ENCODE measurements around the gene DIS3L2. TPM values are rescaled to one million over a fixed set of nuclear protein-coding genes. Genes with fewer than 3 reads are reported as not detected.

DIS3L2 gene
- total and polyA plus RNA-seq, 3 experiments from 2014 or later = 16.4 to 29.5 (median 28.6) TPM

- no peak overlapping the region for H3K27ac ChIP-seq (ENCODE audit: low read depth, low read length)
- Mint-ChIP-seq H3K9me3 (no peaks in the 10 kb centered on the region), H3K27ac (no peak overlapping the region), H3K4me3 (no peak overlapping the region), H3K27me3 (peaks cover 11 to 18% of the 10 kb centered on the region in 2 donors), H3K4me1 (peaks cover 0 to under 1% (median 0%) of the 10 kb centered on the region in 3 donors), H3K36me3 (no peaks in the 10 kb centered on the region)
- CTCF ChIA-PET = no interaction called here
- peaks cover 8% of the 10 kb centered on the region for H3K27me3 ChIP-seq (ENCODE audit: insufficient read depth, low read length, poor library complexity, severe bottlenecking)
- POLR2A ChIA-PET = no interaction called here
- H3K36me3 ChIP-seq (ENCODE audit: insufficient read depth, low read length) = no peaks in the 10 kb centered on the region
- H3K9me3 ChIP-seq (ENCODE audit: low read length) = no peaks in the 10 kb centered on the region
- H3K4me3 ChIP-seq (ENCODE audit: low read length) = no peak overlapping the region
- DNase-seq = no peak
- H3K4me1 ChIP-seq (ENCODE audit: insufficient read depth, low read length) = no peaks in the 10 kb centered on the region
Observed at GRCh38 chr2:231932711-231932970, 28.9 kb upstream of the DIS3L2 start.

GRCh38 chr2:231932985-231933915, 28.3 kb upstream of the DIS3L2 start:
- DNase-seq = no peak
- Histone ChIP-seq H3K27ac (ENCODE audit: low read depth, low read length) (no peak overlapping the region), H3K36me3 (ENCODE audit: insufficient read depth, low read length) (no peaks in the 10 kb centered on the region), H3K9me3 (ENCODE audit: low read length) (no peaks in the 10 kb centered on the region), H3K4me3 (ENCODE audit: low read length) (no peak overlapping the region), H3K4me1 (ENCODE audit: insufficient read depth, low read length) (no peaks in the 10 kb centered on the region), H3K27me3 (ENCODE audit: insufficient read depth, low read length, poor library complexity, severe bottlenecking) (peaks cover 2% of the 10 kb centered on the region)
- H3K27ac Mint-ChIP-seq = no peak overlapping the region
- H3K4me3 Mint-ChIP-seq = no peak overlapping the region
- peaks cover 9 to 12% of the 10 kb centered on the region in 2 donors for H3K27me3 Mint-ChIP-seq
- no peaks in the 10 kb centered on the region for H3K4me1 Mint-ChIP-seq
- no peaks in the 10 kb centered on the region for H3K36me3 Mint-ChIP-seq
- no peaks in the 10 kb centered on the region for H3K9me3 Mint-ChIP-seq
- ChIA-PET POLR2A (no interaction called here), CTCF (no interaction called here)

- Mint-ChIP-seq H3K9me3 (no peaks in the 10 kb centered on the region), H3K27me3 (peaks cover 3 to 13% of the 10 kb centered on the region in 2 donors), H3K4me1 (no peaks in the 10 kb centered on the region), H3K36me3 (no peaks in the 10 kb centered on the region), H3K4me3 (no peak overlapping the region), H3K27ac (no peak overlapping the region)
- H3K27me3 ChIP-seq (ENCODE audit: insufficient read depth, low read length, poor library complexity, severe bottlenecking) = no peaks in the 10 kb centered on the region
- CTCF ChIA-PET = no interaction called here
- POLR2A ChIA-PET = no interaction called here
- no peak for DNase-seq
- no peak overlapping the region for H3K4me3 ChIP-seq (ENCODE audit: low read length)
- H3K9me3 ChIP-seq (ENCODE audit: low read length) = no peaks in the 10 kb centered on the region
- H3K27ac ChIP-seq (ENCODE audit: low read depth, low read length) = no peak overlapping the region
- no peaks in the 10 kb centered on the region for H3K36me3 ChIP-seq (ENCODE audit: insufficient read depth, low read length)
- H3K4me1 ChIP-seq (ENCODE audit: insufficient read depth, low read length) = no peaks in the 10 kb centered on the region
Observed at GRCh38 chr2:231933916-231934401, 27.6 kb upstream of the DIS3L2 start.

GRCh38 chr2:231934441-231935206, 26.9 kb upstream of the DIS3L2 start:
- no peak overlapping the region for H3K4me3 Mint-ChIP-seq
- no peak for DNase-seq
- ChIA-PET POLR2A (no interaction called here), CTCF (no interaction called here)
- H3K4me1 ChIP-seq (ENCODE audit: insufficient read depth, low read length) = no peaks in the 10 kb centered on the region
- no peaks in the 10 kb centered on the region for H3K9me3 ChIP-seq (ENCODE audit: low read length)
- H3K9me3 Mint-ChIP-seq = no peaks in the 10 kb centered on the region
- no peak overlapping the region for H3K4me3 ChIP-seq (ENCODE audit: low read length)
- no peaks in the 10 kb centered on the region for H3K4me1 Mint-ChIP-seq
- H3K36me3 ChIP-seq (ENCODE audit: insufficient read depth, low read length) = no peaks in the 10 kb centered on the region
- H3K36me3 Mint-ChIP-seq = no peaks in the 10 kb centered on the region
- H3K27ac ChIP-seq (ENCODE audit: low read depth, low read length) = no peak overlapping the region
- H3K27ac Mint-ChIP-seq = no peak overlapping the region
- no peaks in the 10 kb centered on the region for H3K27me3 ChIP-seq (ENCODE audit: insufficient read depth, low read length, poor library complexity, severe bottlenecking)
- peaks cover 3 to 8% of the 10 kb centered on the region in 2 donors for H3K27me3 Mint-ChIP-seq

- Mint-ChIP-seq H3K9me3 (no peaks in the 10 kb centered on the region), H3K4me3 (no peak overlapping the region), H3K27ac (no peak overlapping the region), H3K36me3 (no peaks in the 10 kb centered on the region), H3K4me1 (no peaks in the 10 kb centered on the region), H3K27me3 (peaks cover 3 to 8% of the 10 kb centered on the region in 2 donors)
- POLR2A ChIA-PET = no interaction called here
- H3K27ac ChIP-seq (ENCODE audit: low read depth, low read length) = no peak overlapping the region
- no peak for DNase-seq
- H3K4me3 ChIP-seq (ENCODE audit: low read length) = no peak overlapping the region
- H3K9me3 ChIP-seq (ENCODE audit: low read length) = no peaks in the 10 kb centered on the region
- no peaks in the 10 kb centered on the region for H3K27me3 ChIP-seq (ENCODE audit: insufficient read depth, low read length, poor library complexity, severe bottlenecking)
- H3K36me3 ChIP-seq (ENCODE audit: insufficient read depth, low read length) = no peaks in the 10 kb centered on the region
- CTCF ChIA-PET = no interaction called here
- H3K4me1 ChIP-seq (ENCODE audit: insufficient read depth, low read length) = no peaks in the 10 kb centered on the region
Observed at GRCh38 chr2:231935207-231935524, 26.3 kb upstream of the DIS3L2 start.

GRCh38 chr2:231935815-231936214, 25.7 kb upstream of the DIS3L2 start:
- no peak overlapping the region for H3K27ac ChIP-seq (ENCODE audit: low read depth, low read length)
- no peak overlapping the region for H3K4me3 ChIP-seq (ENCODE audit: low read length)
- H3K36me3 ChIP-seq (ENCODE audit: insufficient read depth, low read length) = no peaks in the 10 kb centered on the region
- no peaks in the 10 kb centered on the region for H3K27me3 ChIP-seq (ENCODE audit: insufficient read depth, low read length, poor library complexity, severe bottlenecking)
- Mint-ChIP-seq H3K27ac (no peak overlapping the region), H3K4me3 (no peak overlapping the region), H3K4me1 (no peaks in the 10 kb centered on the region), H3K9me3 (no peaks in the 10 kb centered on the region), H3K36me3 (no peaks in the 10 kb centered on the region), H3K27me3 (peaks cover 3 to 12% of the 10 kb centered on the region in 2 donors)
- ChIA-PET CTCF (no interaction called here), POLR2A (no interaction called here)
- no peaks in the 10 kb centered on the region for H3K9me3 ChIP-seq (ENCODE audit: low read length)
- no peaks in the 10 kb centered on the region for H3K4me1 ChIP-seq (ENCODE audit: insufficient read depth, low read length)
- DNase-seq = no peak

GRCh38 chr2:231936491-231936890, 25.0 kb upstream of the DIS3L2 start:
- Mint-ChIP-seq H3K4me1 (no peaks in the 10 kb centered on the region), H3K4me3 (no peak overlapping the region), H3K27me3 (peaks cover 3 to 19% of the 10 kb centered on the region in 2 donors), H3K9me3 (no peaks in the 10 kb centered on the region), H3K27ac (peak overlapping the region in 1 of 8 donors; percentile 64), H3K36me3 (no peaks in the 10 kb centered on the region)
- CTCF ChIA-PET = no interaction called here
- Histone ChIP-seq H3K27ac (ENCODE audit: low read depth, low read length) (no peak overlapping the region), H3K4me3 (ENCODE audit: low read length) (no peak overlapping the region), H3K9me3 (ENCODE audit: low read length) (no peaks in the 10 kb centered on the region), H3K36me3 (ENCODE audit: insufficient read depth, low read length) (no peaks in the 10 kb centered on the region), H3K27me3 (ENCODE audit: insufficient read depth, low read length, poor library complexity, severe bottlenecking) (no peaks in the 10 kb centered on the region), H3K4me1 (ENCODE audit: insufficient read depth, low read length) (no peaks in the 10 kb centered on the region)
- DNase-seq = no peak
- POLR2A ChIA-PET = no interaction called here

GRCh38 chr2:231937057-231937456, 24.5 kb upstream of the DIS3L2 start:
- no peaks in the 10 kb centered on the region for H3K9me3 Mint-ChIP-seq
- POLR2A ChIA-PET = no interaction called here
- H3K4me1 Mint-ChIP-seq = no peaks in the 10 kb centered on the region
- no peak overlapping the region for H3K27ac Mint-ChIP-seq
- H3K9me3 ChIP-seq (ENCODE audit: low read length) = no peaks in the 10 kb centered on the region
- H3K27me3 Mint-ChIP-seq = peaks cover 3 to 20% of the 10 kb centered on the region in 2 donors
- no peaks in the 10 kb centered on the region for H3K36me3 Mint-ChIP-seq
- no peaks in the 10 kb centered on the region for H3K4me1 ChIP-seq (ENCODE audit: insufficient read depth, low read length)
- no peaks in the 10 kb centered on the region for H3K27me3 ChIP-seq (ENCODE audit: insufficient read depth, low read length, poor library complexity, severe bottlenecking)
- no peaks in the 10 kb centered on the region for H3K36me3 ChIP-seq (ENCODE audit: insufficient read depth, low read length)
- CTCF ChIA-PET = no interaction called here
- H3K4me3 Mint-ChIP-seq = no peak overlapping the region
- H3K4me3 ChIP-seq (ENCODE audit: low read length) = no peak overlapping the region
- no peak overlapping the region for H3K27ac ChIP-seq (ENCODE audit: low read depth, low read length)
- no peak for DNase-seq

Measured in CD8-positive, alpha-beta memory T cell (primary cell).